HG03159 (cell line): ENCODE results near the gene ACOX3.
"Not testable (repeated sequence)": the region's sequence is repeated elsewhere in the genome, so short reads cannot be mapped to it uniquely, and the experiment has no call there.

Experiments
- ATAC-seq: cut with Tn5 transposase; IDR thresholded peaks from one replicate; pipeline ENCODE4 v1.9.1; 2021; ENCODE audit warnings: mild to moderate bottlenecking, moderate library complexity; ENCODE audit not compliant: unreplicated experiment

Gene ACOX3

GRCh38 chr4:8435656-8436121, 4.8 kb downstream of the ACOX3 start:
- peak; percentile 60 for ATAC-seq

- no peak for ATAC-seq
Measured at GRCh38 chr4:8434251-8435073, 6.1 kb downstream of the ACOX3 start.

GRCh38 chr4:8433136-8433535, 7.4 kb downstream of the ACOX3 start:
- no peak for ATAC-seq

GRCh38 chr4:8431553-8431952, 9.0 kb downstream of the ACOX3 start:
- ATAC-seq = no peak

GRCh38 chr4:8428288-8429097, 12.0 kb downstream of the ACOX3 start:
- peak; percentile 89 for ATAC-seq

GRCh38 chr4:8427761-8428287, 12.7 kb downstream of the ACOX3 start:
- peak; percentile 61 for ATAC-seq

GRCh38 chr4:8427262-8427661, 13.3 kb downstream of the ACOX3 start:
- ATAC-seq = no peak

- ATAC-seq = no peak
Measured at GRCh38 chr4:8422786-8423185, 17.7 kb downstream of the ACOX3 start.

- ATAC-seq = no peak
Measured at GRCh38 chr4:8422327-8422726, 18.2 kb downstream of the ACOX3 start.

- ATAC-seq = not testable (repeated sequence)
Measured at GRCh38 chr4:8420151-8420550, 20.4 kb downstream of the ACOX3 start.

GRCh38 chr4:8419222-8420041, 21.1 kb downstream of the ACOX3 start:
- peak; percentile 52 for ATAC-seq

- no peak for ATAC-seq
Measured at GRCh38 chr4:8417071-8417614, 23.4 kb downstream of the ACOX3 start.

GRCh38 chr4:8414377-8414776, 26.1 kb downstream of the ACOX3 start:
- no peak for ATAC-seq

- no peak for ATAC-seq
Measured at GRCh38 chr4:8412288-8412687, 28.2 kb downstream of the ACOX3 start.

- ATAC-seq = no peak
Measured at GRCh38 chr4:8411351-8412180, 29.0 kb downstream of the ACOX3 start.

- ATAC-seq = no peak
Measured at GRCh38 chr4:8410641-8411271, 29.8 kb downstream of the ACOX3 start.

- ATAC-seq = no peak
Measured at GRCh38 chr4:8410066-8410625, 30.4 kb downstream of the ACOX3 start.

GRCh38 chr4:8409264-8410065, 31.1 kb downstream of the ACOX3 start:
- no peak for ATAC-seq
